ENCODE measurements around the gene ARL16. TPM values are rescaled to one million over a fixed set of nuclear protein-coding genes. Genes with fewer than 3 reads are reported as not detected.
A peak's percentile ranks its signal among the peaks of the same experiment; 100 is the strongest.

ARL16 gene
- total RNA-seq, 2 donors from 2014 or later = 24.6 to 25.0 TPM

- peaks cover 5% of the 10 kb centered on the region for H3K36me3 ChIP-seq
- no peaks in the 10 kb centered on the region for H3K9me3 ChIP-seq
- H3K4me1 ChIP-seq = peaks cover 16% of the 10 kb centered on the region
- no peak overlapping the region for H3K27ac ChIP-seq
- TF ChIP-seq, protein P1, sequence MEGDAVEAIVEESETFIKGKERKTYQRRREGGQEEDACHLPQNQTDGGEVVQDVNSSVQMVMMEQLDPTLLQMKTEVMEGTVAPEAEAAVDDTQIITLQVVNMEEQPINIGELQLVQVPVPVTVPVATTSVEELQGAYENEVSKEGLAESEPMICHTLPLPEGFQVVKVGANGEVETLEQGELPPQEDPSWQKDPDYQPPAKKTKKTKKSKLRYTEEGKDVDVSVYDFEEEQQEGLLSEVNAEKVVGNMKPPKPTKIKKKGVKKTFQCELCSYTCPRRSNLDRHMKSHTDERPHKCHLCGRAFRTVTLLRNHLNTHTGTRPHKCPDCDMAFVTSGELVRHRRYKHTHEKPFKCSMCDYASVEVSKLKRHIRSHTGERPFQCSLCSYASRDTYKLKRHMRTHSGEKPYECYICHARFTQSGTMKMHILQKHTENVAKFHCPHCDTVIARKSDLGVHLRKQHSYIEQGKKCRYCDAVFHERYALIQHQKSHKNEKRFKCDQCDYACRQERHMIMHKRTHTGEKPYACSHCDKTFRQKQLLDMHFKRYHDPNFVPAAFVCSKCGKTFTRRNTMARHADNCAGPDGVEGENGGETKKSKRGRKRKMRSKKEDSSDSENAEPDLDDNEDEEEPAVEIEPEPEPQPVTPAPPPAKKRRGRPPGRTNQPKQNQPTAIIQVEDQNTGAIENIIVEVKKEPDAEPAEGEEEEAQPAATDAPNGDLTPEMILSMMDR (IDR thresholded peaks at IDR 0.05) = no peak
- H3K4me3 ChIP-seq = no peak overlapping the region
- H3K9ac ChIP-seq (ENCODE audit: low read depth in 2 of 2, low read length in 2 of 2) = no peak overlapping the region
- DNase-seq = no peak
- intact Hi-C loops (cut with DNase I) = no loop called here
- no peaks in the 10 kb centered on the region for H3K27me3 ChIP-seq
These were observed 15.8 kb downstream of the ARL16 start for GRCh38 chr17:81667754-81668153.

DNA sequence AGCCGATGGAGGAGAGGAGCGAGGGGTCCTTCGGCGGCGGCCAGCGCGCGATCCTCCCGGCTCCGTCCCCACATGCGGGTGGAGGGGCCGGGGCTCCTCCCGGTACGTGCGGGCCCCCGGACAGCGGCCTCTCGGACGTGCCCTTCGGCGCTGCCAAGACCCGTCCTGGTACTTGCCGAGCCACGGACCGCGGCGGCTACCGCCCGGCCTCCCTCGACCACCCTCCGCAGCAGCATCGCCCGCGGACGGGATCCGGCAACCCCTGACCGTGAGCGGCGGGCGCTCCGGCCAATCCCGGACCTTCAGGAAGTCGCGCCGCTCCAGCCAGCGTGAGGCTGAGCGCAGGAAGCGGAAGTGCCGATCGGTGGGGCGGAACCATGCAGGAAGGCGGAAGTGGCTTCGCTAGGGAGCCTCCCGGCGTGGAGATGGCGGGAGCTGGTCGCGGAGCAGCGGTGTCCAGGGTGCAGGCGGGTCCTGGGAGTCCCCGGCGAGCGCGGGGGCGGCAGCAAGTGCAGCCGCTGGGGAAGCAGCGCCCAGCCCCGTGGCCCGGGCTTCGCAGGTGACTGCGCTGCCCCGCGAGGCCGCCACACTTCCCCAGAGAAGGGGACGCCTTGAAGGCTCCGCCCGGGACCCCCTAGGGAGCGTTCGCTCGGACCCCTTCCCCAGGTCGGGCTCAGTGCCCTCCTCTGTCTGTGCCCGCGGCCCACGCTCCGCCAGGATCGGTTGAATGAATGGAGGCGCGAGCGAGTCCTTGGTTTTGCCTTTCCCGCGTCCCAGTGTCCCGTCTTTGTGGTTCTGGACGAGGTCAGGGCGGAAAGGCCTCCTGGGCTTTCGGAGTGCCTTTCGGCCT is 17.0 kb downstream of the ARL16 start, which contains the start of the genes CCDC137 and OXLD1:
Gene CCDC137 (plus strand): TSS at position 396 of the 850 bp plus-strand sequence. CDS start 30 bp downstream, at position 426.
Gene OXLD1 (minus strand): TSS at position 264 of the 850 bp plus-strand sequence. CDS start 28 bp downstream, at position 236.
- Histone ChIP-seq H3K9me3 (no peaks in the 10 kb centered on the region), H3K36me3 (no peaks in the 10 kb centered on the region), H3K9ac (ENCODE audit: low read depth in 2 of 2, low read length in 2 of 2) (peak within 1 kb of the TSS; percentile 91 to 95), H3K27me3 (no peaks in the 10 kb centered on the region), H3K4me3 (peak within 1 kb of the TSS; percentile 97), H3K27ac (peak within 1 kb of the TSS; percentile 76), H3K4me1 (peaks cover 16% of the 10 kb centered on the region)
- intact Hi-C loops (cut with DNase I) = no loop called here
- TF ChIP-seq, protein P1 (IDR thresholded peaks at IDR 0.05) = no peak
- DNase-seq = peak; percentile 97

- intact Hi-C loops (cut with DNase I) = no loop called here
- TF ChIP-seq, protein P1 (IDR thresholded peaks at IDR 0.05) = no peak
- Histone ChIP-seq H3K4me3 (peak overlapping the region; percentile 97), H3K4me1 (peaks cover 16% of the 10 kb centered on the region), H3K27me3 (no peaks in the 10 kb centered on the region), H3K9ac (ENCODE audit: low read depth in 2 of 2, low read length in 2 of 2) (peak overlapping the region; percentile 91 to 95), H3K9me3 (no peaks in the 10 kb centered on the region), H3K27ac (peak overlapping the region; percentile 76), H3K36me3 (no peaks in the 10 kb centered on the region)
- peak; percentile 30 for DNase-seq
These were observed 17.6 kb downstream of the ARL16 start for GRCh38 chr17:81666092-81666341.

- Histone ChIP-seq H3K4me1 (peaks cover 16% of the 10 kb centered on the region), H3K27me3 (no peaks in the 10 kb centered on the region), H3K27ac (peak overlapping the region; percentile 76), H3K4me3 (peak overlapping the region; percentile 97), H3K9ac (ENCODE audit: low read depth in 2 of 2, low read length in 2 of 2) (peak overlapping the region; percentile 91 to 95), H3K36me3 (no peaks in the 10 kb centered on the region), H3K9me3 (no peaks in the 10 kb centered on the region)
- DNase-seq = peak; percentile 36
- intact Hi-C loops (cut with DNase I) = no loop called here
- TF ChIP-seq, protein P1 (IDR thresholded peaks at IDR 0.05) = no peak
These were observed 18.1 kb downstream of the ARL16 start for GRCh38 chr17:81665205-81666091.

DNA sequence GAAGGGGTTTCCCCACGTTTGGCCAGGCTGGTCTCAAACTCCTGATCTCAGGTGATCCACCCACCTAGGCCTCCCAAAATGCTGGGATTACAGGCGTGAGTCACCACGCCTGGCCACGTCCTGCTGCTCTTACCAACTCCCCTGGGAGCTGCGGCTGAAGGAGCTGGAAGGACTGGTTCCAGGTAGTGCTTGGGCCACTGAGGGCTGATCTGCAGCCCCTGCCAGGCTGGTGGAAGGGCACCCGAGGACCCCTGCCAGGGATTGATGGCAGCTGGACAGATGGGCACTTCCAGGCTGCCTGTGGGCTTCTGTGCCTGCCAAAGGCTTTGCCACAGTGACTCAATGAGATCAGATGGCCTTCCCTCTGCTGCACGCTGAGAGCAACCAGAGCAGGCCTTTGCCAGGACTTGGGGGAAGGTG is 19.5 kb downstream of the ARL16 start:
- Histone ChIP-seq H3K9me3 (no peaks in the 10 kb centered on the region), H3K36me3 (no peaks in the 10 kb centered on the region), H3K27me3 (no peaks in the 10 kb centered on the region), H3K4me1 (peaks cover 16% of the 10 kb centered on the region), H3K27ac (no peak overlapping the region), H3K4me3 (no peak overlapping the region), H3K9ac (ENCODE audit: low read depth in 2 of 2, low read length in 2 of 2) (no peak overlapping the region)
- intact Hi-C loops (cut with DNase I) = no loop called here
- DNase-seq = no peak
- TF ChIP-seq, protein P1 (IDR thresholded peaks at IDR 0.05) = no peak
